Measurements from ENCODE around the gene NID2. TPM values are rescaled to one million over a fixed set of nuclear protein-coding genes. Genes with fewer than 3 reads are reported as not detected.

The NID2 gene
- polyA plus RNA-seq, 1 of the 3 experiments (the other 2 are of a cell fraction), result 22.7 TPM

DNA sequence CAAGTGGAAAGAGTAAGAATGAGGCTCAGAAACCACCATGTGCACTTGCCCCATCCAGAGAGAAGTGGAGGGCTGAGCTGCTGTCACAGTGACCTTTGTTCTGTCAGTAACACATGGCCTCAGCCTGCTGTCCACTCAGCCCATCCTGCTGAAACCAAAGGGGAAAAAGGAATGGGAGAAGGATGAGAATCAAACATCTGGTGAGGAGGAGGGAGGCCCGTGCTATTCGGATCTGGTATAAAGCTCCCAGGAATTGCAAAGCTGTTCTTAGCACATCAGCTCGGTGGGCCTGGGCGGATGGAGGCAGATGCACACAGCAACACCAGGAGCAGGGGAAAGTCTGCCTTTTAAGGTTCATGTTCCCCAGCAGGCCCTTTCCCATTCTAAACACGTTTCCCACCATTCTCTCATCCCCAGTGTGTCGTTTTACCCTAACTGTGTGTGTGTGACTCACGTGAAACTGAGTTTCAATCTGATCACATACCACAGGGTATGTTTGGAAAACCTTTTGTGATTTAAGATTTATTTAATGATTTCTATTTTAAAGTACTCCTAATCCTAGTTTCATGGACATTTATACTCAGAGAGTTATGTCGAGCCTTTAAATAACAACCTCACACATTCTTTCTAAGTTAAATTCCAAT, 42.7 kb downstream of the NID2 start:
- DNase-seq, result no peak
- Histone ChIP-seq H3K9me3 (no peaks in the 10 kb centered on the region; the same call in 1 of the 2 replicates), H2AFZ (ENCODE audit: low read depth) (no peak overlapping the region), H3K27ac (ENCODE audit: low read depth in 2 of 2, low read length in 1 of 2) (peak overlapping the region in 1 of 2 experiments; percentile 94; a peak in 2 of 4 replicates), H3K4me2 (peak overlapping the region; percentile 35; the same call in 1 of the 2 replicates), H3K27me3 (ENCODE audit: insufficient read depth) (no peaks in the 10 kb centered on the region), H3K4me3 (ENCODE audit: low read depth in 2 of 2, low read length in 1 of 2) (no peak overlapping the region), H3F3A (replicated peaks; ENCODE audit: insufficient read depth) (peaks cover 28% of the 10 kb centered on the region), H4K20me1 (ENCODE audit: insufficient read depth) (no peaks in the 10 kb centered on the region), H3K36me3 (replicated peaks in 1 of 2; ENCODE audit: control insufficient read depth in 1 of 2, insufficient read depth in 2 of 2, low read length in 1 of 2) (peaks cover 0 to 25% of the 10 kb centered on the region in 2 experiments), H3K9ac (no peak overlapping the region; the same call in 1 of the 2 replicates), H3K79me2 (ENCODE audit: insufficient read depth) (no peaks in the 10 kb centered on the region; the same call in 1 of the 2 replicates), H3K4me1 (ENCODE audit: control insufficient read depth in 1 of 2, insufficient read depth in 2 of 2, low read depth in 1 of 2, low read length in 1 of 2) (peaks cover 0 to 43% of the 10 kb centered on the region in 2 experiments; a peak in 2 of 4 replicates), H3K9me2 (no peaks in the 10 kb centered on the region)
- 92% methylated on average over 8 of the region's 8 CpGs for WGBS (ENCODE audit: low lambda C conversion rate)
- TF ChIP-seq MEF2A (IDR thresholded peaks at IDR 0.05; ENCODE audit: borderline replicate concordance, low read depth), result no peak
- TF ChIP-seq, protein P1, sequence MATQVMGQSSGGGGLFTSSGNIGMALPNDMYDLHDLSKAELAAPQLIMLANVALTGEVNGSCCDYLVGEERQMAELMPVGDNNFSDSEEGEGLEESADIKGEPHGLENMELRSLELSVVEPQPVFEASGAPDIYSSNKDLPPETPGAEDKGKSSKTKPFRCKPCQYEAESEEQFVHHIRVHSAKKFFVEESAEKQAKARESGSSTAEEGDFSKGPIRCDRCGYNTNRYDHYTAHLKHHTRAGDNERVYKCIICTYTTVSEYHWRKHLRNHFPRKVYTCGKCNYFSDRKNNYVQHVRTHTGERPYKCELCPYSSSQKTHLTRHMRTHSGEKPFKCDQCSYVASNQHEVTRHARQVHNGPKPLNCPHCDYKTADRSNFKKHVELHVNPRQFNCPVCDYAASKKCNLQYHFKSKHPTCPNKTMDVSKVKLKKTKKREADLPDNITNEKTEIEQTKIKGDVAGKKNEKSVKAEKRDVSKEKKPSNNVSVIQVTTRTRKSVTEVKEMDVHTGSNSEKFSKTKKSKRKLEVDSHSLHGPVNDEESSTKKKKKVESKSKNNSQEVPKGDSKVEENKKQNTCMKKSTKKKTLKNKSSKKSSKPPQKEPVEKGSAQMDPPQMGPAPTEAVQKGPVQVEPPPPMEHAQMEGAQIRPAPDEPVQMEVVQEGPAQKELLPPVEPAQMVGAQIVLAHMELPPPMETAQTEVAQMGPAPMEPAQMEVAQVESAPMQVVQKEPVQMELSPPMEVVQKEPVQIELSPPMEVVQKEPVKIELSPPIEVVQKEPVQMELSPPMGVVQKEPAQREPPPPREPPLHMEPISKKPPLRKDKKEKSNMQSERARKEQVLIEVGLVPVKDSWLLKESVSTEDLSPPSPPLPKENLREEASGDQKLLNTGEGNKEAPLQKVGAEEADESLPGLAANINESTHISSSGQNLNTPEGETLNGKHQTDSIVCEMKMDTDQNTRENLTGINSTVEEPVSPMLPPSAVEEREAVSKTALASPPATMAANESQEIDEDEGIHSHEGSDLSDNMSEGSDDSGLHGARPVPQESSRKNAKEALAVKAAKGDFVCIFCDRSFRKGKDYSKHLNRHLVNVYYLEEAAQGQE (IDR thresholded peaks at IDR 0.05; ENCODE audit: low read depth, low read length), result no peak
- TF ChIP-seq RFX5 (IDR thresholded peaks at IDR 0.05; ENCODE audit: low read length), result no peak
- TF ChIP-seq FOXJ3 (CRISPR knock-in tag; IDR thresholded peaks at IDR 0.05), result no peak
- TF ChIP-seq, protein P2, sequence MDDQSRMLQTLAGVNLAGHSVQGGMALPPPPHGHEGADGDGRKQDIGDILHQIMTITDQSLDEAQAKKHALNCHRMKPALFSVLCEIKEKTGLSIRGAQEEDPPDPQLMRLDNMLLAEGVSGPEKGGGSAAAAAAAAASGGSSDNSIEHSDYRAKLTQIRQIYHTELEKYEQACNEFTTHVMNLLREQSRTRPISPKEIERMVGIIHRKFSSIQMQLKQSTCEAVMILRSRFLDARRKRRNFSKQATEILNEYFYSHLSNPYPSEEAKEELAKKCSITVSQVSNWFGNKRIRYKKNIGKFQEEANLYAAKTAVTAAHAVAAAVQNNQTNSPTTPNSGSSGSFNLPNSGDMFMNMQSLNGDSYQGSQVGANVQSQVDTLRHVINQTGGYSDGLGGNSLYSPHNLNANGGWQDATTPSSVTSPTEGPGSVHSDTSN (IDR thresholded peaks at IDR 0.05), result no peak
- ChIA-PET CTCF (interaction anchor here (0.6 to 2.3 kb wide), 2 partner anchors 11 to 81 kb away, joined by 3 to 13 read pairs; no protein-coding TSS in a partner anchor), POLR2A (no interaction called here)

DNA sequence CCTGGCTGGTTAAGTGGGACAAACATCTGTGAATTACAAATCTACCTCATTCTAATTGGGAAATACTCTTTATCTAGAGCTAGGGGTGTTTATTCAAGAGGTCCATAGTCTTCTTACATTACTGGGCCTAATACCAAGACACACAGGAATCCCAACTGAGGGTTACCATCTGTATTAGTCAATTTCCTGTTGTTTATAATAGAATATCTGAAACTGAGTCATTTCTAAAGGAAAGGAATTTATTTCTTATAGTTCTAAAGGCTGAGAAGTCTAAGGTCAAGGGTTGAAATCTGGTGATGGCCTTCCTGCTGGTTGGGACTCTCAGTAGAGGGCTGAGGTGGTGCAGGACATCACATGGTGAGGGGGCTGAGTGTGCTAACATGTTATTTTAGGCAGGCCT, 43.5 kb downstream of the NID2 start:
- Histone ChIP-seq H3F3A (replicated peaks; ENCODE audit: insufficient read depth) (peaks cover 28% of the 10 kb centered on the region), H3K4me2 (peak overlapping the region; percentile 36), H3K4me1 (ENCODE audit: control insufficient read depth in 1 of 2, insufficient read depth in 2 of 2, low read depth in 1 of 2, low read length in 1 of 2) (peaks cover 0 to 40% of the 10 kb centered on the region in 2 experiments; a peak in 2 of 4 replicates), H3K9me3 (no peaks in the 10 kb centered on the region; the same call in 1 of the 2 replicates), H3K9ac (no peak overlapping the region; the same call in 1 of the 2 replicates), H2AFZ (ENCODE audit: low read depth) (no peak overlapping the region), H3K9me2 (no peaks in the 10 kb centered on the region), H4K20me1 (ENCODE audit: insufficient read depth) (no peaks in the 10 kb centered on the region), H3K27me3 (ENCODE audit: insufficient read depth) (no peaks in the 10 kb centered on the region), H3K36me3 (replicated peaks in 1 of 2; ENCODE audit: control insufficient read depth in 1 of 2, insufficient read depth in 2 of 2, low read length in 1 of 2) (peaks cover 0 to 25% of the 10 kb centered on the region in 2 experiments), H3K4me3 (ENCODE audit: low read depth in 2 of 2, low read length in 1 of 2) (no peak overlapping the region), H3K79me2 (ENCODE audit: insufficient read depth) (no peaks in the 10 kb centered on the region), H3K27ac (ENCODE audit: low read depth in 2 of 2, low read length in 1 of 2) (peak overlapping the region in 1 of 2 experiments; percentile 94; a peak in 2 of 4 replicates)
- no peak for DNase-seq
- POLR2A ChIA-PET, result no interaction called here
- CTCF ChIA-PET, result interaction anchor here (1.1 to 2.3 kb wide), 3 partner anchors 10 to 18 kb away, joined by 3 to 13 read pairs (median 4); no protein-coding TSS in a partner anchor
- peak; percentile 41; the same call in 1 of the 2 replicates for TF ChIP-seq TEAD4 (IDR thresholded peaks at IDR 0.05; ENCODE audit: borderline replicate concordance, insufficient read depth)
- TF ChIP-seq, protein P3, sequence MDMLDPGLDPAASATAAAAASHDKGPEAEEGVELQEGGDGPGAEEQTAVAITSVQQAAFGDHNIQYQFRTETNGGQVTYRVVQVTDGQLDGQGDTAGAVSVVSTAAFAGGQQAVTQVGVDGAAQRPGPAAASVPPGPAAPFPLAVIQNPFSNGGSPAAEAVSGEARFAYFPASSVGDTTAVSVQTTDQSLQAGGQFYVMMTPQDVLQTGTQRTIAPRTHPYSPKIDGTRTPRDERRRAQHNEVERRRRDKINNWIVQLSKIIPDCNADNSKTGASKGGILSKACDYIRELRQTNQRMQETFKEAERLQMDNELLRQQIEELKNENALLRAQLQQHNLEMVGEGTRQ (IDR thresholded peaks at IDR 0.05; ENCODE audit: borderline replicate concordance, low read depth, low read length), result no peak
- TF ChIP-seq, protein P2 (IDR thresholded peaks at IDR 0.05), result peak; percentile 31; the same call in 1 of the 2 replicates
- peak; percentile 77 for TF ChIP-seq TCF12 (IDR thresholded peaks at IDR 0.05)
- no peak for TF ChIP-seq MXI1 (IDR thresholded peaks at IDR 0.05; ENCODE audit: low read depth, low read length)
- TF ChIP-seq RXRA (IDR thresholded peaks at IDR 0.05; ENCODE audit: borderline replicate concordance, low read depth), result peak; percentile 54; the same call in 1 of the 2 replicates
- TF ChIP-seq, protein P4, sequence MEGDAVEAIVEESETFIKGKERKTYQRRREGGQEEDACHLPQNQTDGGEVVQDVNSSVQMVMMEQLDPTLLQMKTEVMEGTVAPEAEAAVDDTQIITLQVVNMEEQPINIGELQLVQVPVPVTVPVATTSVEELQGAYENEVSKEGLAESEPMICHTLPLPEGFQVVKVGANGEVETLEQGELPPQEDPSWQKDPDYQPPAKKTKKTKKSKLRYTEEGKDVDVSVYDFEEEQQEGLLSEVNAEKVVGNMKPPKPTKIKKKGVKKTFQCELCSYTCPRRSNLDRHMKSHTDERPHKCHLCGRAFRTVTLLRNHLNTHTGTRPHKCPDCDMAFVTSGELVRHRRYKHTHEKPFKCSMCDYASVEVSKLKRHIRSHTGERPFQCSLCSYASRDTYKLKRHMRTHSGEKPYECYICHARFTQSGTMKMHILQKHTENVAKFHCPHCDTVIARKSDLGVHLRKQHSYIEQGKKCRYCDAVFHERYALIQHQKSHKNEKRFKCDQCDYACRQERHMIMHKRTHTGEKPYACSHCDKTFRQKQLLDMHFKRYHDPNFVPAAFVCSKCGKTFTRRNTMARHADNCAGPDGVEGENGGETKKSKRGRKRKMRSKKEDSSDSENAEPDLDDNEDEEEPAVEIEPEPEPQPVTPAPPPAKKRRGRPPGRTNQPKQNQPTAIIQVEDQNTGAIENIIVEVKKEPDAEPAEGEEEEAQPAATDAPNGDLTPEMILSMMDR (IDR thresholded peaks at IDR 0.05), result no peak
- peak in 1 of 2 experiments; percentile 78; a peak in 1 of 4 replicates for TF ChIP-seq EP300 (IDR thresholded peaks at IDR 0.05; ENCODE audit: borderline replicate concordance in 1 of 2, low read depth in 1 of 2, low read length in 1 of 2)
- peak; percentile 78 for TF ChIP-seq JUND (IDR thresholded peaks at IDR 0.05)
- TF ChIP-seq NFIC (IDR thresholded peaks at IDR 0.05; ENCODE audit: borderline replicate concordance), result peak; percentile 60
- peak; percentile 83 for TF ChIP-seq FOSL2 (IDR thresholded peaks at IDR 0.05; ENCODE audit: borderline replicate concordance, low read depth)
- TF ChIP-seq, protein P5, sequence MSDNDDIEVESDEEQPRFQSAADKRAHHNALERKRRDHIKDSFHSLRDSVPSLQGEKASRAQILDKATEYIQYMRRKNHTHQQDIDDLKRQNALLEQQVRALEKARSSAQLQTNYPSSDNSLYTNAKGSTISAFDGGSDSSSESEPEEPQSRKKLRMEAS (IDR thresholded peaks at IDR 0.05; ENCODE audit: low read depth), result 0 out of 2 replicates have a peak, but pooled peaks have one; percentile 19

Data from SK-N-SH (cell line).